Breast epithelium (tissue), 4 donors: Measurements from ENCODE around the gene CCL20. TPM values are rescaled to one million over a fixed set of nuclear protein-coding genes. Genes with fewer than 3 reads are reported as not detected.

Experiments
- DNase-seq, 2 donors: peaks; one replicate each; pipeline ENCODE4 v3.0.0-alpha.2; 2019; ENCODE audit warnings: low spot score in 2 of 2
- H3K27ac ChIP-seq, 2 donors: fragments of 200-600 bp; sonication (generic) in 1 of 2; one replicate each; pipeline ENCODE4 v1.5.1; 2016 to 2019; ENCODE audit warnings: mild to moderate bottlenecking in 1 of 2
- H3K27me3 ChIP-seq, 2 donors: fragments of 200-600 bp; sonication (generic) in 1 of 2; one replicate each; pipeline versions ENCODE4 v1.5.1 to v1.6.0; 2017 to 2019; ENCODE audit warnings: control low read depth in 1 of 2, mild to moderate bottlenecking in 1 of 2
- H3K36me3 ChIP-seq: fragments of 200-600 bp; one replicate; pipeline ENCODE4 v1.5.1; 2019
- H3K4me1 ChIP-seq, 2 donors: fragments of 200-600 bp; sonication (generic); one replicate each; pipeline ENCODE4 v1.5.1; 2016 to 2019; ENCODE audit warnings: control low read depth in 1 of 2
- H3K4me3 ChIP-seq, 3 donors: fragments of 200-600 bp; sonication (generic); 1 replicate in 2 of 3; 2 replicates in 1 of 3; pipeline ENCODE4 v1.5.1; 2016 to 2019; ENCODE audit warnings: mild to moderate bottlenecking in 3 of 3, moderate library complexity in 2 of 3
- H3K9me3 ChIP-seq, 2 donors: fragments of 200-600 bp; sonication (generic) in 1 of 2; one replicate each; pipeline ENCODE4 v1.5.1; 2016 to 2019; ENCODE audit warnings: control low read depth in 1 of 2
- POLR2A ChIP-seq: fragments of 450-650 bp; IDR thresholded peaks from one replicate; pipeline ENCODE4 v1.6.1; 2016; ENCODE audit warnings: antibody characterized with exemption, mild to moderate bottlenecking, moderate library complexity
- POLR2AphosphoS5 ChIP-seq, 3 donors: sonication (generic); formaldehyde crosslinking; IDR thresholded peaks; one replicate each; pipeline ENCODE4 v1.6.1; 2017; ENCODE audit warnings: antibody characterized with exemption in 3 of 3
- intact Hi-C: fragments of 100-400 bp; cut with DNase I; formaldehyde crosslinking; loops from one replicate; pipeline ENCODE4 v1.15.1; 2023; ENCODE audit warnings: low total_unique reads
- total RNA-seq, 3 donors: library from RNA; depleted of rRNA; stranded (reverse); fragments of >200 nt; gene quantifications; one replicate each; pipeline ENCODE4 v1.1.0, GENCODE V29; 2016
- TF ChIP-seq, protein P1 (sequence below), 3 donors: fragments of 450-650 bp; IDR thresholded peaks; one replicate each; pipeline ENCODE4 v1.5.1; 2016 to 2017; ENCODE audit warnings: antibody characterized with exemption in 3 of 3, mild to moderate bottlenecking in 3 of 3, moderate library complexity in 3 of 3

The CCL20 gene
- total RNA-seq, 3 donors from 2014 or later = 1.3 to 6.7 TPM; not detected in 1

DNA sequence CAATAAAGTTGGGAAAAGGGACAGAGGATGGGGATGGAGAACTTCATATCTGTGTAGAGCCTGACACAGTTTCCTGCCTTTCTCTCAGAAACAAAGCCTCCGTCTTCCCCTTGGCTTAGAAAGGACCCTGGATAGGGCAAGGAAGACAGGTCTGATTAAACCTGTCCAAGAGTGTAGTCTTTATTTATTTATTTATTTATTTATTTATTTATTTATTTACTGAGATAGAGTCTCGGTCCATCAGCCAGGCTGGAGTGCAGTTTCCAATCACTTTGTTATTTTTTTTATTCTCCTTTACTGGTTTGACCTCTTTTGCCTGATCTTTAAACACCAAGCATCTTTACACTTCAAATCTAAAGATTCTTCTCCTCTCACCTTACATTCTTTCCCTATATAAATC lies 10.3 kb downstream of the CCL20 start:
- no peaks in the 10 kb centered on the region for H3K9me3 ChIP-seq
- intact Hi-C loops = no loop called here
- no peak overlapping the region for H3K27ac ChIP-seq
- TF ChIP-seq POLR2A = no peak
- TF ChIP-seq, protein P1, sequence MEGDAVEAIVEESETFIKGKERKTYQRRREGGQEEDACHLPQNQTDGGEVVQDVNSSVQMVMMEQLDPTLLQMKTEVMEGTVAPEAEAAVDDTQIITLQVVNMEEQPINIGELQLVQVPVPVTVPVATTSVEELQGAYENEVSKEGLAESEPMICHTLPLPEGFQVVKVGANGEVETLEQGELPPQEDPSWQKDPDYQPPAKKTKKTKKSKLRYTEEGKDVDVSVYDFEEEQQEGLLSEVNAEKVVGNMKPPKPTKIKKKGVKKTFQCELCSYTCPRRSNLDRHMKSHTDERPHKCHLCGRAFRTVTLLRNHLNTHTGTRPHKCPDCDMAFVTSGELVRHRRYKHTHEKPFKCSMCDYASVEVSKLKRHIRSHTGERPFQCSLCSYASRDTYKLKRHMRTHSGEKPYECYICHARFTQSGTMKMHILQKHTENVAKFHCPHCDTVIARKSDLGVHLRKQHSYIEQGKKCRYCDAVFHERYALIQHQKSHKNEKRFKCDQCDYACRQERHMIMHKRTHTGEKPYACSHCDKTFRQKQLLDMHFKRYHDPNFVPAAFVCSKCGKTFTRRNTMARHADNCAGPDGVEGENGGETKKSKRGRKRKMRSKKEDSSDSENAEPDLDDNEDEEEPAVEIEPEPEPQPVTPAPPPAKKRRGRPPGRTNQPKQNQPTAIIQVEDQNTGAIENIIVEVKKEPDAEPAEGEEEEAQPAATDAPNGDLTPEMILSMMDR (IDR thresholded peaks at IDR 0.05) = no peak
- TF ChIP-seq POLR2AphosphoS5 (IDR thresholded peaks at IDR 0.05) = no peak
- no peak for DNase-seq
- no peaks in the 10 kb centered on the region for H3K27me3 ChIP-seq
- no peak overlapping the region for H3K4me3 ChIP-seq
- H3K36me3 ChIP-seq = no peaks in the 10 kb centered on the region
- H3K4me1 ChIP-seq = no peaks in the 10 kb centered on the region

DNA sequence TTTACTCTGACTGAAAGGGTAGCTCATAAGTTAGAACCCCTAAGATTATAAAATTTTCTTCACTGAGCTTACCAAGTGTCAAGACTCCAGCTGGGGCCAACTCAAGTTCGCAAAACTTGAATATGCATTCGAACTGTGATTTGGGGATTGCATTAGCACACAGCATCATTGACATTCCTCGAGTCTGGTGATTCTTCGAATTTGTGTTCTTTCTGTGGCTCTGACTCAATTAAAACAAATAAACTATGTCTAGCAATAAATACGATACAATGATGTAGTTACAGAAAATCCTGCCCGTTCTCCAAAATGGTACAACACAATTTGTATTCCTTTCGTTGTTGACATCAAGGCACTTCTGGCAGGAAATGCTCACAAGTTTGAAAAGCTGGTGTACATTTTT lies 11.1 kb downstream of the CCL20 start:
- Histone ChIP-seq H3K9me3 (no peaks in the 10 kb centered on the region), H3K27me3 (no peaks in the 10 kb centered on the region), H3K4me3 (no peak overlapping the region), H3K27ac (no peak overlapping the region), H3K4me1 (no peaks in the 10 kb centered on the region), H3K36me3 (no peaks in the 10 kb centered on the region)
- no peak for DNase-seq
- TF ChIP-seq POLR2AphosphoS5 (IDR thresholded peaks at IDR 0.05) = no peak
- no peak for TF ChIP-seq POLR2A
- TF ChIP-seq, protein P1 (IDR thresholded peaks at IDR 0.05) = no peak
- intact Hi-C loops = no loop called here

DNA sequence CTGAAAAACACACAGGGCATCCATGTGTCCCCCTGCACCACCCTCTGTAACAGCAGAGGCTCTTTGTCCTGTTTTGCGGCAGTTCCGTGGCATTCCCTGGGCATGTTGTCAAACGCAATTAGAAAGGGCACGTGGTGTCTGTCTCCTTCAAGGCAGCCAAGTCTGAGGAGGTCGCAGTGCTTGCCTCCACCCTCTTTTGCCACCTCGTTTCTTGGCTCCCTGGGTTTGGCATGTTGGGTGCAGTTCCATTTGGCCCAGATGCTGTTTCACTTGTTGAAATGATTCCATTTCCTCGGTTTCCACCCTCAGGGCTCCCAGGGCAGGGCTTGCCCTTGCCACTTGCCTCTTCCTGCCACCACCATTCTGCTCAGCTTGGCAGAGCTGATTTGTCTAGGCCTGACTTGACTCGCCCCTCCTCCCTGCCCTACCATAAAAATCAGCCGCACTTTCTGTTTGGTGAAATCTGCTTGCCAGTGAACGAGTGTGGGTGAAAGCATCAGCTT lies 12.4 kb downstream of the CCL20 start:
- Histone ChIP-seq H3K9me3 (no peaks in the 10 kb centered on the region), H3K4me1 (no peaks in the 10 kb centered on the region), H3K36me3 (no peaks in the 10 kb centered on the region), H3K27me3 (no peaks in the 10 kb centered on the region), H3K4me3 (peak overlapping the region in 2 of 3 donors; percentile 11 to 37), H3K27ac (peak overlapping the region in 1 of 2 donors; percentile 40)
- DNase-seq = peak in 1 of 2 donors; percentile 61
- intact Hi-C loops = no loop called here
- TF ChIP-seq POLR2A (no peak), POLR2AphosphoS5 (IDR thresholded peaks at IDR 0.05) (peak in 2 of 3 donors; percentile 12 to 16)
- TF ChIP-seq, protein P1 (IDR thresholded peaks at IDR 0.05) = no peak

GRCh38 chr2:227826563-227826962 lies 12.9 kb downstream of the CCL20 start:
- no peaks in the 10 kb centered on the region for H3K36me3 ChIP-seq
- no peak overlapping the region for H3K4me3 ChIP-seq
- H3K27me3 ChIP-seq = no peaks in the 10 kb centered on the region
- no peaks in the 10 kb centered on the region for H3K9me3 ChIP-seq
- H3K27ac ChIP-seq = peak overlapping the region in 1 of 2 donors; percentile 40
- DNase-seq = no peak
- no peaks in the 10 kb centered on the region for H3K4me1 ChIP-seq
- intact Hi-C loops = no loop called here
- no peak for TF ChIP-seq POLR2A
- no peak for TF ChIP-seq POLR2AphosphoS5 (IDR thresholded peaks at IDR 0.05)
- TF ChIP-seq, protein P1 (IDR thresholded peaks at IDR 0.05) = no peak

DNA sequence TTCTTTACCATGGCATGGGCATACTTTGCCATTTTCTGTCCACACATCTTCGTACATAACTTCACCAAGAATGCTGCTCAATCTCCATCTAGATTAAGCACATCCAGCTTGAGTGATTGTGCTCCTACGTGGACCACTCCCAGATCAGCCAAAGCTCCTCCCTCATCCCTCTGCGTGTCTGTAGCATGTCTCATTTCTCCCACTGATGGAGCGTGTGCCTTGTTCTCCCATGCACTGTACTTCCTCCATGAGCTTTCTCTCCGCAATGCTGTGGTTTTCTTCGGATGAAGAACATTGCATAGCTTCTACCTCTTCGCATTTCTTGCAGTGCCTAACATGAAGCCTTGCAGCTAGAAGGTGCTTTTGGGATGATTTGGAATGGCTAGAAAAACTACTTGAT lies 13.5 kb downstream of the CCL20 start:
- DNase-seq = no peak
- H3K9me3 ChIP-seq = no peaks in the 10 kb centered on the region
- intact Hi-C loops = no loop called here
- H3K4me1 ChIP-seq = no peaks in the 10 kb centered on the region
- TF ChIP-seq POLR2AphosphoS5 (IDR thresholded peaks at IDR 0.05) (no peak), POLR2A (no peak)
- TF ChIP-seq, protein P1 (IDR thresholded peaks at IDR 0.05) = no peak
- no peaks in the 10 kb centered on the region for H3K36me3 ChIP-seq
- H3K4me3 ChIP-seq = no peak overlapping the region
- H3K27ac ChIP-seq = no peak overlapping the region
- no peaks in the 10 kb centered on the region for H3K27me3 ChIP-seq
